IMR-90 (cell line): ENCODE results near the gene CATSPER1. TPM values are rescaled to one million over a fixed set of nuclear protein-coding genes. Genes with fewer than 3 reads are reported as not detected.
A peak's percentile ranks its signal among the peaks of the same experiment; 100 is the strongest.

Experiments used
- ATAC-seq: fragments of 200-7000 bp; cut with Tn5 transposase; 2 replicates; pipeline ENCODE4 v1.9.1; 2020; ENCODE audit warnings: low read depth, mild to moderate bottlenecking, moderate library complexity
- BruUV-seq: library from RNA; stranded (reverse); fragments of 400-500 nt; replicated peaks from 2 replicates; lab custom pipeline; 2021; lab: Mats Ljungman, UMichigan
- CTCF ChIA-PET: fragments of 300-600 bp; formaldehyde crosslinking; extraction: SDS; loops from one replicate; lab custom pipeline; 2021; ENCODE audit warnings: antibody characterized with exemption; lab: Yijun Ruan, JAX
- POLR2A ChIA-PET: fragments of 300-600 bp; sonication (Branson Sonifier 250); formaldehyde crosslinking; loops from one replicate; lab custom pipeline; 2022; ENCODE audit warnings: antibody characterized with exemption; ENCODE audit not compliant: unreplicated experiment; lab: Charles Lee
- DNase-seq: peaks from one replicate; pipeline ENCODE4 v3.0.0; 2013
- H2AFZ ChIP-seq: replicated peaks from 2 replicates; pipeline ENCODE3; 2013; ENCODE audit warnings: low read length, mild to moderate bottlenecking; ENCODE audit not compliant: poor library complexity
- H2AK5ac ChIP-seq: 2 replicates; pipeline ENCODE4 v1.6.1; 2013; ENCODE audit warnings: low read depth, low read length, inconsistent platforms
- H2AK9ac ChIP-seq: replicated peaks from 2 replicates; pipeline ENCODE3; 2013; ENCODE audit warnings: mild to moderate bottlenecking, low read depth, low read length, moderate library complexity; ENCODE audit not compliant: poor library complexity
- H2BK120ac ChIP-seq: 2 replicates; pipeline ENCODE4 v1.6.1; 2013; ENCODE audit warnings: low read depth, low read length, inconsistent platforms
- H2BK15ac ChIP-seq: 3 replicates; pipeline ENCODE4 v1.6.1; 2013; ENCODE audit warnings: low read depth, low read length, inconsistent platforms
- H2BK20ac ChIP-seq: 2 replicates; pipeline ENCODE4 v1.6.1; 2013; ENCODE audit warnings: low read depth, mild to moderate bottlenecking, inconsistent platforms, low read length, moderate library complexity
- H2BK5ac ChIP-seq: 2 replicates; pipeline ENCODE4 v1.6.1; 2013; ENCODE audit warnings: mild to moderate bottlenecking, low read depth, low read length, inconsistent platforms; ENCODE audit not compliant: poor library complexity, severe bottlenecking
- H3K14ac ChIP-seq: replicated peaks from 2 replicates; pipeline ENCODE4 v1.6.1; 2013; ENCODE audit warnings: low read depth, low read length, inconsistent platforms
- H3K18ac ChIP-seq: 2 replicates; pipeline ENCODE4 v1.6.1; 2013; ENCODE audit warnings: low read depth, low read length, control low read depth
- H3K23ac ChIP-seq: 2 replicates; pipeline ENCODE4 v1.6.1; 2013; ENCODE audit warnings: low read depth, low read length, inconsistent platforms
- H3K27ac ChIP-seq: 2 replicates; pipeline ENCODE4 v1.5.1; 2013; ENCODE audit warnings: mild to moderate bottlenecking, control low read depth, low read length; ENCODE audit not compliant: insufficient read depth
- H3K27me3 ChIP-seq: 2 replicates; pipeline ENCODE4 v1.6.1; 2013; ENCODE audit warnings: low read length; ENCODE audit not compliant: control insufficient read depth, insufficient read depth
- H3K36me3 ChIP-seq: 2 replicates; pipeline ENCODE4 v1.6.1; 2013; ENCODE audit warnings: low read length, mixed read lengths; ENCODE audit not compliant: control insufficient read depth, insufficient read depth
- H3K4ac ChIP-seq: 2 replicates; pipeline ENCODE4 v1.6.1; 2013; ENCODE audit warnings: low read depth, low read length, inconsistent platforms
- H3K4me1 ChIP-seq: 2 replicates; pipeline ENCODE4 v1.6.1; 2013; ENCODE audit warnings: low read length, mixed read lengths; ENCODE audit not compliant: control insufficient read depth, insufficient read depth
- H3K4me2 ChIP-seq: 2 replicates; pipeline ENCODE4 v1.6.1; 2013; ENCODE audit warnings: low read depth, mild to moderate bottlenecking, control low read depth, low read length, moderate library complexity
- H3K4me3 ChIP-seq: 2 replicates; pipeline ENCODE4 v1.5.1; 2013; ENCODE audit warnings: low read depth, mild to moderate bottlenecking, control low read depth, low read length, moderate library complexity; ENCODE audit not compliant: insufficient read depth
- H3K56ac ChIP-seq: 2 replicates; pipeline ENCODE4 v1.6.1; 2013; ENCODE audit warnings: low read length, inconsistent platforms; ENCODE audit not compliant: insufficient read depth; ENCODE audit errors: extremely low read depth
- H3K79me1 ChIP-seq, 2 experiments: 2 replicates each; pipeline ENCODE4 v1.6.1; 2013; ENCODE audit warnings: low read length in 2 of 2, inconsistent platforms in 1 of 2, low read depth in 1 of 2
- H3K9ac ChIP-seq: 2 replicates; pipeline ENCODE4 v1.6.1; 2013; ENCODE audit warnings: low read depth, low read length, control low read depth
- H3K9me1 ChIP-seq: 2 replicates; pipeline ENCODE4 v1.6.1; 2013; ENCODE audit warnings: low read length, inconsistent platforms; ENCODE audit not compliant: insufficient read depth
- H3K9me3 ChIP-seq: 2 replicates; pipeline ENCODE4 v1.6.1; 2013; ENCODE audit warnings: low read length; ENCODE audit not compliant: control insufficient read depth, insufficient read depth
- H4K20me1 ChIP-seq: 2 replicates; pipeline ENCODE4 v1.6.1; 2013; ENCODE audit warnings: low read length, inconsistent platforms; ENCODE audit not compliant: insufficient read depth
- H4K5ac ChIP-seq: 2 replicates; pipeline ENCODE4 v1.6.1; 2013; ENCODE audit warnings: mild to moderate bottlenecking, low read depth, low read length, control low read depth
- H4K8ac ChIP-seq, 2 experiments: 2 replicates each; pipeline ENCODE4 v1.6.1; 2013; ENCODE audit warnings: low read depth in 2 of 2, low read length in 2 of 2, control low read depth in 1 of 2, inconsistent platforms in 1 of 2
- H4K91ac ChIP-seq: 2 replicates; pipeline ENCODE4 v1.6.1; 2013; ENCODE audit warnings: low read depth, low read length, inconsistent platforms; ENCODE audit not compliant: insufficient read depth
- BHLHE40 ChIP-seq: fragments of 150-350 bp; IDR thresholded peaks from 2 replicates; pipeline ENCODE4 v1.6.1; 2016; ENCODE audit warnings: mild to moderate bottlenecking, low read depth, low read length
- CEBPB ChIP-seq: IDR thresholded peaks from 2 replicates; pipeline ENCODE4 v1.6.1; 2012; ENCODE audit warnings: low read depth, low read length, improper control_type of control experiment
- FOS ChIP-seq: fragments of 150-350 bp; IDR thresholded peaks from 2 replicates; pipeline ENCODE4 v1.6.1; 2016; ENCODE audit warnings: low read depth, low read length
- MAFK ChIP-seq: IDR thresholded peaks from 2 replicates; pipeline ENCODE4 v1.6.1; 2012; ENCODE audit warnings: low read depth, low read length, improper control_type of control experiment
- MXI1 ChIP-seq: IDR thresholded peaks from 2 replicates; pipeline ENCODE4 v1.6.1; 2012; ENCODE audit warnings: low read depth, mild to moderate bottlenecking, low read length, moderate library complexity, borderline replicate concordance
- POLR2A ChIP-seq: IDR thresholded peaks from 2 replicates; pipeline ENCODE4 v1.6.1; 2012; ENCODE audit warnings: mild to moderate bottlenecking, low read depth, low read length
- RAD21 ChIP-seq: IDR thresholded peaks from 2 replicates; pipeline ENCODE4 v1.6.1; 2012; ENCODE audit warnings: low read length, improper control_type of control experiment
- RFX5 ChIP-seq: IDR thresholded peaks from 2 replicates; pipeline ENCODE4 v1.8.0; 2012; ENCODE audit warnings: low read depth, mild to moderate bottlenecking, low read length, moderate library complexity
- SMC3 ChIP-seq: fragments of 150-350 bp; IDR thresholded peaks from 2 replicates; pipeline ENCODE4 v1.6.1; 2016; ENCODE audit warnings: low read depth, mild to moderate bottlenecking, antibody characterized with exemption, low read length, moderate library complexity
- WGBS, 2 experiments: methylation state at CpG; one replicate each; pipeline versions ENCODE4 v1.1.5 to v1.1.7; 2013; ENCODE audit warnings: missing lambda C conversion rate in 2 of 2; ENCODE audit not compliant: insufficient read length in 1 of 2; ENCODE audit errors: extremely low coverage in 2 of 2; 5-methylcytosine and 5-hydroxymethylcytosine counted together
- dilution Hi-C: fragments of 300-500 bp; cut with HindIII; formaldehyde crosslinking; loops from one replicate; pipeline ENCODE4 v1.14.3; 2018; ENCODE audit warnings: low sequenced_read_pairs; ENCODE audit not compliant: unreplicated experiment
- in situ Hi-C: fragments of 300-500 bp; cut with MboI; formaldehyde crosslinking; loops from 3 replicates; pipeline ENCODE4 v1.14.3; 2019; ENCODE audit warnings: low sequenced_read_pairs, inconsistent platforms, mixed read lengths
- intact Hi-C: fragments of 100-400 bp; cut with micrococcal nuclease; formaldehyde crosslinking; loops from 2 replicates; pipeline ENCODE4 v1.10.0; 2022
- polyA plus RNA-seq, 3 experiments: library from polyadenylated mRNA; depleted of rRNA; stranded (reverse); fragments of >200 nt; gene quantifications; 2 replicates each; pipeline ENCODE4 v1.2.3, GENCODE V29; 2012; ENCODE audit warnings: low replicate concordance in 1 of 3
- total RNA-seq: library from RNA; depleted of rRNA; stranded (reverse); fragments of >200 nt; gene quantifications from 2 replicates; pipeline ENCODE4 v1.2.3, GENCODE V29; 2012
- TF ChIP-seq, protein P1 (sequence below): fragments of 150-350 bp; IDR thresholded peaks from 2 replicates; pipeline ENCODE4 v1.6.1; 2017; ENCODE audit warnings: mild to moderate bottlenecking, antibody characterized with exemption, low read length, low read depth
- TF ChIP-seq, protein P2 (sequence below): fragments of 150-350 bp; IDR thresholded peaks from 2 replicates; pipeline ENCODE4 v1.6.1; 2016; ENCODE audit warnings: low read depth, mild to moderate bottlenecking, low read length, moderate library complexity, borderline replicate concordance
- TF ChIP-seq, protein P3 (sequence below): conservative IDR thresholded peaks from 2 replicates; pipeline ENCODE4 v1.5.1; 2012; ENCODE audit warnings: mild to moderate bottlenecking, low read depth, low read length, improper control_type of control experiment

CATSPER1 gene
- total and polyA plus RNA-seq, 2 of the 4 experiments (the other 2 are of a cell fraction), result 0.18 to 0.91 TPM

DNA sequence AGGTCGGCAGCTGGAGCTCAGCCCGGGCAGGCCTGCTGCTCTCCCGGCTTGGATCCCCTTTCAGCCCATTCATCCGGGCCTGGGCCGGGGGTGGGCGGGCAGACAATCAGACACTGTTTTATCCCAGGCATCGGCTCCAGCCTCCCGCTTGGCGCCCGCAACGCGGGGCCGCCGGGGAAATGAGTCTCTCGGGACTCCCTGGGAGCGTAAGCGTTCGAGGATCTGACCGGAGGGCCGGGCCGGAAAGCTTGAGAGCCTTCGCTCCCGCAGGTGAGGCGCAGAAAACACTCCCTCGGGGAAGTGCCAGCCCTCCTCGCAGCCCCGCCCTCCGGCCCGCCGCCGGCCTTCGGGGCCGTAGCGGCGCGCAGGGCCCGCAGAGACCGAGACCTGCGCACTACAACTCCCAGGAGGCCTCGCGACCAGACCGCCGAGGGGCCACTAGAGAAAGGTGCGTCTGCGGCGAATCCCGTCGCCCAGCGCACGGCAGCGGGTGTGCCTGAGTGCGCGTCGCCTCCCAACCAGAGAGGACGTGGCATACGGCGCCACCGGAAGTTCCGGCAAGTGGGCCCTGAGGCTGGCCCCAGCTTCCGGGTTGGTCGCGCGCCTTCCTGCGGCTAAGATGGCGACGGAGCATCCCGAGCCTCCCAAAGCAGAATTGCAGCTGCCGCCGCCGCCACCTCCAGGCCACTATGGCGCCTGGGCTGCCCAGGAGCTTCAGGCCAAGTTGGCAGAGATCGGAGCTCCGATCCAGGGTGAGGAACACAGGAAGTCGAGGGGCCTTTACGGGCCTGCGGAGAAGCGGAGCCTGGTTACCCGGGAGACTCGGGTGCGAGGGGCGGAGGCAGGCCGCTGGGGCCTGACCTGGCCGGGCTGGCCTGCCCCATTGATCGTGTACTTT lies 25.7 kb upstream of the CATSPER1 start, which contains the start of gene SF3B2:
Gene SF3B2, plus strand, starts transcription at position 599 of the 898 bp plus-strand sequence. Its CDS starts 21 bp downstream, at position 620.
- peak within 1 kb of the TSS; percentile 90 for H3K9ac ChIP-seq
- peak within 1 kb of the TSS; percentile 85 for H3K56ac ChIP-seq
- H3K4me1 ChIP-seq, result peaks cover 8% of the 10 kb centered on the region
- H3K36me3 ChIP-seq, result peaks cover 16% of the 10 kb centered on the region
- H4K5ac ChIP-seq, result peak within 1 kb of the TSS; percentile 83
- peak within 1 kb of the TSS; percentile 86 for H3K4me3 ChIP-seq
- 2% methylated on average over 49 of the region's 84 CpGs; no CpG with 5 or more reads in 1 of the 2 experiments for WGBS, 2 experiments
- peak within 1 kb of the TSS; percentile 94 for H3K4ac ChIP-seq
- dilution Hi-C loops (no loop called here), intact Hi-C loops (no loop called here), in situ Hi-C loops (no loop called here)
- H4K8ac ChIP-seq, result peak within 1 kb of the TSS; percentile 92 to 97
- H2BK15ac ChIP-seq, result no peak within 1 kb of the TSS; the same call in 2 of the 3 replicates
- ATAC-seq, result peak; percentile 98
- H3K9me3 ChIP-seq, result no peaks in the 10 kb centered on the region
- peak within 1 kb of the TSS; percentile 99 for H3K23ac ChIP-seq
- H2BK20ac ChIP-seq, result peak within 1 kb of the TSS; percentile 8; the same call in 1 of the 2 replicates
- H3K27me3 ChIP-seq, result peaks cover 15% of the 10 kb centered on the region; the same call in 1 of the 2 replicates
- H3K14ac ChIP-seq, result peak within 1 kb of the TSS; percentile 98
- peak within 1 kb of the TSS; percentile 43; the same call in 1 of the 2 replicates for H2BK120ac ChIP-seq
- peak within 1 kb of the TSS; percentile 76 for H2BK5ac ChIP-seq
- peak within 1 kb of the TSS; percentile 95 for H2AFZ ChIP-seq
- ChIA-PET POLR2A (interaction anchor here (0.9 kb wide), 1 partner anchor 237 kb away, joined by 3 read pairs; the partner anchor contains the start of gene YIF1A), CTCF (interaction anchor here (1.1 to 2.1 kb wide), 2 partner anchors 16 to 30 kb away, joined by 4 to 11 read pairs; no protein-coding TSS in a partner anchor)
- H3K4me2 ChIP-seq, result peak within 1 kb of the TSS; percentile 92
- H2AK5ac ChIP-seq, result peak within 1 kb of the TSS; percentile 95
- peak; percentile 98 for DNase-seq
- peak within 1 kb of the TSS; percentile 87 for H3K27ac ChIP-seq
- H3K18ac ChIP-seq, result peak within 1 kb of the TSS; percentile 19
- H3K9me1 ChIP-seq, result 0 out of 2 replicates have a peak, but pooled peaks cover 7% of the 10 kb centered on the region
- BruUV-seq, result TSS peak; percentile 73
- H4K20me1 ChIP-seq, result peaks cover 14% of the 10 kb centered on the region; the same call in 1 of the 2 replicates
- peaks cover 13 to 44% of the 10 kb centered on the region in 2 experiments for H3K79me1 ChIP-seq
- peak within 1 kb of the TSS; percentile 86 for H4K91ac ChIP-seq
- H2AK9ac ChIP-seq, result peak within 1 kb of the TSS; percentile 99
- TF ChIP-seq FOS (no peak), BHLHE40 (0 out of 2 replicates have a peak, but pooled peaks have one; percentile 21), CEBPB (no peak), MAFK (no peak; the same call in 1 of the 2 replicates), POLR2A (peak; percentile 84), MXI1 (peak; percentile 74; the same call in 1 of the 2 replicates), SMC3 (no peak), RAD21 (no peak), RFX5 (no peak)
- TF ChIP-seq, protein P1, sequence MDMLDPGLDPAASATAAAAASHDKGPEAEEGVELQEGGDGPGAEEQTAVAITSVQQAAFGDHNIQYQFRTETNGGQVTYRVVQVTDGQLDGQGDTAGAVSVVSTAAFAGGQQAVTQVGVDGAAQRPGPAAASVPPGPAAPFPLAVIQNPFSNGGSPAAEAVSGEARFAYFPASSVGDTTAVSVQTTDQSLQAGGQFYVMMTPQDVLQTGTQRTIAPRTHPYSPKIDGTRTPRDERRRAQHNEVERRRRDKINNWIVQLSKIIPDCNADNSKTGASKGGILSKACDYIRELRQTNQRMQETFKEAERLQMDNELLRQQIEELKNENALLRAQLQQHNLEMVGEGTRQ, result no peak
- TF ChIP-seq, protein P2, sequence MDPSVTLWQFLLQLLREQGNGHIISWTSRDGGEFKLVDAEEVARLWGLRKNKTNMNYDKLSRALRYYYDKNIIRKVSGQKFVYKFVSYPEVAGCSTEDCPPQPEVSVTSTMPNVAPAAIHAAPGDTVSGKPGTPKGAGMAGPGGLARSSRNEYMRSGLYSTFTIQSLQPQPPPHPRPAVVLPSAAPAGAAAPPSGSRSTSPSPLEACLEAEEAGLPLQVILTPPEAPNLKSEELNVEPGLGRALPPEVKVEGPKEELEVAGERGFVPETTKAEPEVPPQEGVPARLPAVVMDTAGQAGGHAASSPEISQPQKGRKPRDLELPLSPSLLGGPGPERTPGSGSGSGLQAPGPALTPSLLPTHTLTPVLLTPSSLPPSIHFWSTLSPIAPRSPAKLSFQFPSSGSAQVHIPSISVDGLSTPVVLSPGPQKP, result 0 out of 2 replicates have a peak, but pooled peaks have one; percentile 61
- TF ChIP-seq, protein P3, sequence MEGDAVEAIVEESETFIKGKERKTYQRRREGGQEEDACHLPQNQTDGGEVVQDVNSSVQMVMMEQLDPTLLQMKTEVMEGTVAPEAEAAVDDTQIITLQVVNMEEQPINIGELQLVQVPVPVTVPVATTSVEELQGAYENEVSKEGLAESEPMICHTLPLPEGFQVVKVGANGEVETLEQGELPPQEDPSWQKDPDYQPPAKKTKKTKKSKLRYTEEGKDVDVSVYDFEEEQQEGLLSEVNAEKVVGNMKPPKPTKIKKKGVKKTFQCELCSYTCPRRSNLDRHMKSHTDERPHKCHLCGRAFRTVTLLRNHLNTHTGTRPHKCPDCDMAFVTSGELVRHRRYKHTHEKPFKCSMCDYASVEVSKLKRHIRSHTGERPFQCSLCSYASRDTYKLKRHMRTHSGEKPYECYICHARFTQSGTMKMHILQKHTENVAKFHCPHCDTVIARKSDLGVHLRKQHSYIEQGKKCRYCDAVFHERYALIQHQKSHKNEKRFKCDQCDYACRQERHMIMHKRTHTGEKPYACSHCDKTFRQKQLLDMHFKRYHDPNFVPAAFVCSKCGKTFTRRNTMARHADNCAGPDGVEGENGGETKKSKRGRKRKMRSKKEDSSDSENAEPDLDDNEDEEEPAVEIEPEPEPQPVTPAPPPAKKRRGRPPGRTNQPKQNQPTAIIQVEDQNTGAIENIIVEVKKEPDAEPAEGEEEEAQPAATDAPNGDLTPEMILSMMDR, result no peak
